Mesodermal cell (in vitro differentiated cells): ENCODE data around the gene RPS4Y2.

Source experiments
- H3K27ac ChIP-seq: 2 replicates; pipeline ENCODE4 v1.7.0; 2013; ENCODE audit warnings: mild to moderate bottlenecking, low read depth, low read length, moderate library complexity; ENCODE audit not compliant: severe bottlenecking
- H3K36me3 ChIP-seq: 2 replicates; pipeline ENCODE4 v1.7.1; 2013; ENCODE audit warnings: mild to moderate bottlenecking, low read length, moderate library complexity; ENCODE audit not compliant: control insufficient read depth, insufficient read depth
- H3K4me1 ChIP-seq: one replicate; pipeline ENCODE4 v1.7.1; 2013; ENCODE audit warnings: mild to moderate bottlenecking, low read length; ENCODE audit not compliant: insufficient read depth, control insufficient read depth, poor library complexity, severe bottlenecking
- H3K4me3 ChIP-seq: 2 replicates; pipeline ENCODE4 v1.7.0; 2013; ENCODE audit warnings: low read length, control low read depth, mild to moderate bottlenecking; ENCODE audit not compliant: insufficient read depth, poor library complexity, severe bottlenecking; ENCODE audit errors: extremely low read depth
- H3K9me3 ChIP-seq: 2 replicates; pipeline ENCODE4 v1.7.1; 2013; ENCODE audit warnings: mild to moderate bottlenecking, low read length, moderate library complexity; ENCODE audit not compliant: control insufficient read depth
- WGBS, 2 experiments: methylation state at CpG; one replicate each; pipeline ENCODE4 v1.1.5; 2013; ENCODE audit warnings: missing lambda C conversion rate in 2 of 2; ENCODE audit not compliant: insufficient coverage in 2 of 2; 5-methylcytosine and 5-hydroxymethylcytosine counted together

RPS4Y2 gene

GRCh38 chrY:20817067-20817466, 61.2 kb downstream of the RPS4Y2 start:
- no peak overlapping the region for H3K4me3 ChIP-seq
- no CpG with 5 or more reads among the region's 2 CpGs for WGBS, 2 experiments
- no peaks in the 10 kb centered on the region for H3K36me3 ChIP-seq
- no peak overlapping the region for H3K27ac ChIP-seq
- peaks cover 3% of the 10 kb centered on the region for H3K9me3 ChIP-seq
- H3K4me1 ChIP-seq: no peaks in the 10 kb centered on the region
